K562 (cell line): Measurements from ENCODE around the gene CTDSPL. TPM values are rescaled to one million over a fixed set of nuclear protein-coding genes. Genes with fewer than 3 reads are reported as not detected.

Experiments used
- ATAC-seq: fragments of 200-7000 bp; cut with Tn5 transposase; 3 replicates; pipeline ENCODE4 v1.9.1; 2020; ENCODE audit warnings: moderate library complexity
- BruUV-seq: library from RNA; stranded (reverse); fragments of 400-500 nt; replicated peaks from 2 replicates; lab custom pipeline; 2021; lab: Mats Ljungman, UMichigan
- CTCF ChIA-PET: fragments of 300-600 bp; formaldehyde crosslinking; extraction: SDS; loops from one replicate; lab custom pipeline; 2021; ENCODE audit warnings: low intra/inter-chr PET ratio; lab: Yijun Ruan, JAX
- POLR2A ChIA-PET: fragments of 300-600, 350-650 bp; sonication (Branson Sonifier 250); formaldehyde crosslinking; extraction: SDS; loops from one replicate; lab custom pipeline; 2021; ENCODE audit warnings: antibody characterized with exemption, inconsistent platforms; lab: Yijun Ruan, JAX
- DNase-seq, 4 experiments: peaks; one replicate each; pipeline versions ENCODE4 v3.0.0 to v3.0.0-alpha.2; 2011 to 2018; ENCODE audit warnings: low spot score in 3 of 4, mixed read lengths in 3 of 4; ENCODE audit errors: extremely low read depth in 1 of 4
- FAIRE-seq: peaks from 2 replicates; lab custom pipeline; 2011; peaks lifted over from hg19 to GRCh38; lab: Jason Lieb, UNC
- H2AFZ ChIP-seq: 2 replicates; pipeline ENCODE4 v1.6.0; 2011; ENCODE audit warnings: low read depth, low read length, control low read depth, inconsistent platforms
- H3K27ac ChIP-seq: fragments of 200-600 bp; 3 replicates; pipeline ENCODE4 v1.8.0; 2011; ENCODE audit warnings: low read depth, mild to moderate bottlenecking, control low read depth, inconsistent platforms, low read length, moderate library complexity, mixed read lengths; ENCODE audit errors: extremely low read depth
- H3K27me3 ChIP-seq, 2 experiments: fragments of 300-600 bp in 1 of 2; 2 replicates in 1 of 2; 3 replicates in 1 of 2; pipeline versions ENCODE4 v1.6.0 to v1.8.0; 2011; ENCODE audit warnings: inconsistent platforms in 2 of 2, low read length in 2 of 2, mild to moderate bottlenecking in 1 of 2, mixed read lengths in 1 of 2, moderate library complexity in 1 of 2; ENCODE audit not compliant: control insufficient read depth in 2 of 2, insufficient read depth in 2 of 2
- H3K36me3 ChIP-seq: fragments of 300-600 bp; 3 replicates; pipeline ENCODE4 v1.8.0; 2011; ENCODE audit warnings: mild to moderate bottlenecking, low read length, inconsistent platforms; ENCODE audit not compliant: control insufficient read depth, insufficient read depth
- H3K4me1 ChIP-seq, 2 experiments: fragments of 200-600 bp in 1 of 2; replicated peaks in 1 of 2; 2 replicates in 1 of 2; 3 replicates in 1 of 2; pipeline versions ENCODE4 v1.5.1 to v1.8.0; 2011; ENCODE audit warnings: inconsistent platforms in 2 of 2, low read length in 2 of 2, mild to moderate bottlenecking in 1 of 2, mixed read lengths in 1 of 2, moderate library complexity in 1 of 2; ENCODE audit not compliant: control insufficient read depth in 2 of 2, insufficient read depth in 2 of 2
- H3K4me2 ChIP-seq: 2 replicates; pipeline ENCODE4 v1.6.1; 2011; ENCODE audit warnings: low read length, control low read depth, inconsistent platforms, mixed read lengths; ENCODE audit not compliant: insufficient read depth
- H3K4me3 ChIP-seq: fragments of 200-600 bp; sonication (generic), shearing (Covaris generic); 2 replicates; pipeline ENCODE4 v1.5.1; 2016; ENCODE audit warnings: control low read depth, inconsistent platforms
- H3K79me2 ChIP-seq: fragments of 200-600 bp; 3 replicates; pipeline ENCODE4 v1.8.0; 2011; ENCODE audit warnings: low read length, inconsistent platforms; ENCODE audit not compliant: control insufficient read depth, insufficient read depth
- H3K9ac ChIP-seq, 2 experiments: 2 replicates each; pipeline versions ENCODE4 v1.6.0 to v1.6.1; 2011; ENCODE audit warnings: low read depth in 2 of 2, low read length in 2 of 2, control low read depth in 1 of 2, inconsistent platforms in 1 of 2, mild to moderate bottlenecking in 1 of 2, mixed read lengths in 1 of 2; ENCODE audit not compliant: insufficient read depth in 1 of 2
- H3K9me1 ChIP-seq: one replicate; pipeline ENCODE4 v1.6.0; 2011; ENCODE audit warnings: inconsistent platforms, mild to moderate bottlenecking, low read length, moderate library complexity; ENCODE audit not compliant: control insufficient read depth, insufficient read depth
- H3K9me3 ChIP-seq: replicated peaks from 2 replicates; pipeline ENCODE4 v1.5.1; 2011; ENCODE audit warnings: low read depth, low read length, inconsistent platforms; ENCODE audit not compliant: control insufficient read depth, insufficient read depth
- H4K20me1 ChIP-seq: replicated peaks from 2 replicates; pipeline ENCODE4 v1.6.1; 2011; ENCODE audit warnings: low read length, inconsistent platforms, mixed read lengths; ENCODE audit not compliant: control insufficient read depth, insufficient read depth
- MBD1 ChIP-seq: fragments of 250-450 bp; sonication (Bioruptor Pico); IDR thresholded peaks from 2 replicates; pipeline ENCODE4 v1.8.0; 2022; ENCODE audit warnings: inconsistent platforms
- ZBTB11 ChIP-seq, 3 experiments: fragments of 200-800 bp in 1 of 3; fragments of 250-450 bp in 1 of 3; fragments of 450-650 bp in 1 of 3; sonication (Bioruptor Pico) in 1 of 3; sonication (Bioruptor generic) in 1 of 3; formaldehyde crosslinking in 1 of 3; IDR thresholded peaks; 2 replicates each; pipeline versions ENCODE4 v1.6.1 to v1.8.0; 2016 to 2022; ENCODE audit warnings: mild to moderate bottlenecking in 2 of 3, missing genetic modification characterization in 2 of 3, missing compliant biosample characterization in 1 of 3, moderate library complexity in 1 of 3
- ZNF263 ChIP-seq: sonication (generic); formaldehyde crosslinking; IDR thresholded peaks from 2 replicates; pipeline ENCODE4 v1.8.0; 2022; ENCODE audit warnings: mild to moderate bottlenecking, missing genetic modification reagents, borderline replicate concordance
- WGBS: fragments of 100-300 bp; shearing (Covaris generic); methylation state at CpG from one replicate; pipeline ENCODE4 v1.1.6; 2016; ENCODE audit warnings: low coverage, mixed read lengths; ENCODE audit not compliant: insufficient coverage; ENCODE audit errors: missing lambda C conversion rate; 5-methylcytosine and 5-hydroxymethylcytosine counted together
- in situ Hi-C: fragments of 300-500 bp; cut with MboI; formaldehyde crosslinking; loops from 4 replicates; pipeline ENCODE4 v1.15.0; 2018; ENCODE audit warnings: inconsistent platforms, mixed read lengths
- intact Hi-C: fragments of 100-400 bp; cut with micrococcal nuclease; formaldehyde crosslinking; loops from 2 replicates; pipeline ENCODE4 v1.14.2; 2022
- polyA plus RNA-seq, 8 experiments: library from polyadenylated mRNA; depleted of rRNA in 4 of 8; stranded (reverse) in 5 of 8; unstranded in 3 of 8; fragments of >200 nt; fragmentation: Nextera tagmentation in 2 of 8; fragmentation: Illumina TruSeq in 1 of 8; extraction: Ambion mirVana in 2 of 8; extraction: Trizol in 1 of 8; gene quantifications; 2 replicates each; pipeline versions ENCODE4 v1.2.1 to v1.2.3, GENCODE V29; 2011 to 2014; ENCODE audit warnings: inconsistent platforms in 1 of 8, missing spikeins in 1 of 8
- total RNA-seq, 7 experiments: library from RNA; depleted of rRNA in 6 of 7; stranded (reverse); fragments of >200 nt in 6 of 7; fragmentation: Illumina TruSeq in 2 of 7; extraction: Trizol in 2 of 7; gene quantifications; 2 replicates each; pipeline versions ENCODE4 v1.2.1 to v1.2.3, GENCODE V29; 2011 to 2021; ENCODE audit warnings: low replicate concordance in 1 of 7

Gene CTDSPL
- total and polyA plus RNA-seq, 9 of the 15 experiments (the other 6 are each of a cell fraction or from before 2014, with no cell fraction given) = 5.1 to 19.3 (median 11.3) TPM

- no peak overlapping the region for H3K27ac ChIP-seq
- BruUV-seq = no TSS peak
- H3K79me2 ChIP-seq = no peaks in the 10 kb centered on the region; the same call in 2 of the 3 replicates
- no peak overlapping the region for H3K4me3 ChIP-seq
- no peak overlapping the region for H3K4me2 ChIP-seq
- TF ChIP-seq ZBTB11 (CRISPR knock-in tag; IDR thresholded peaks at IDR 0.05) = no peak
- no peak for TF ChIP-seq MBD1
- TF ChIP-seq ZNF263 (CRISPR knock-in tag) = peak; percentile 54
- H4K20me1 ChIP-seq = no peaks in the 10 kb centered on the region
- 21% methylated on average over 5 of the region's 5 CpGs for WGBS
- no peak for ATAC-seq
- ChIA-PET CTCF (no interaction called here), POLR2A (interaction anchor here (0.6 kb wide), 1 partner anchor 384 kb away, joined by 3 read pairs; no protein-coding TSS in a partner anchor)
- no peak overlapping the region for H2AFZ ChIP-seq
- H3K9me3 ChIP-seq = no peaks in the 10 kb centered on the region
- peaks cover 2 to 5% of the 10 kb centered on the region in 2 experiments; a peak in 3 of 5 replicates for H3K27me3 ChIP-seq
- no peak overlapping the region for H3K9ac ChIP-seq
- intact Hi-C loops (no loop called here), in situ Hi-C loops (no loop called here)
- no peaks in the 10 kb centered on the region for H3K9me1 ChIP-seq
- FAIRE-seq = no peak
- DNase-seq = no peak
- no peaks in the 10 kb centered on the region for H3K4me1 ChIP-seq
- no peaks in the 10 kb centered on the region for H3K36me3 ChIP-seq
Measured at GRCh38 chr3:37890522-37890921, 28.8 kb downstream of the CTDSPL start.
